Neural progenitor cell (in vitro differentiated cells): ENCODE results near the gene CDC42BPA. TPM values are rescaled to one million over a fixed set of nuclear protein-coding genes. Genes with fewer than 3 reads are reported as not detected.

Experiments
- DNase-seq: peaks from one replicate; pipeline ENCODE4 v3.0.0-alpha.2; 2016; ENCODE audit warnings: low spot score
- H2AFZ ChIP-seq: fragments of 200-600 bp; sonication (generic); replicated peaks from 2 replicates; pipeline ENCODE4 v1.6.1; 2016; ENCODE audit warnings: antibody characterized with exemption
- H3F3A ChIP-seq: fragments of 200-600 bp; sonication (generic); 2 replicates; pipeline ENCODE4 v1.6.1; 2016; ENCODE audit warnings: antibody characterized with exemption, low read depth
- H3K27ac ChIP-seq: fragments of 200-600 bp; sonication (generic); 2 replicates; pipeline ENCODE4 v1.5.1; 2016; ENCODE audit warnings: mild to moderate bottlenecking
- H3K27me3 ChIP-seq: fragments of 200-600 bp; sonication (generic); 2 replicates; pipeline ENCODE4 v1.6.1; 2016; ENCODE audit warnings: mild to moderate bottlenecking, moderate library complexity
- H3K36me3 ChIP-seq: fragments of 200-600 bp; sonication (generic); 2 replicates; pipeline ENCODE4 v1.5.1; 2016
- H3K4me1 ChIP-seq: fragments of 200-600 bp; sonication (generic); 2 replicates; pipeline ENCODE4 v1.6.1; 2016; ENCODE audit warnings: mixed run types
- H3K4me2 ChIP-seq: fragments of 200-600 bp; sonication (generic); 2 replicates; pipeline ENCODE4 v1.6.1; 2016
- H3K4me3 ChIP-seq: fragments of 200-600 bp; sonication (generic); 2 replicates; pipeline ENCODE4 v1.5.1; 2016
- H3K79me2 ChIP-seq: fragments of 200-600 bp; sonication (generic); 2 replicates; pipeline ENCODE4 v1.6.1; 2016; ENCODE audit warnings: low read depth
- H3K9ac ChIP-seq: fragments of 200-600 bp; sonication (generic); 2 replicates; pipeline ENCODE4 v1.6.1; 2016
- H3K9me3 ChIP-seq: fragments of 200-600 bp; sonication (generic); 2 replicates; pipeline ENCODE4 v1.5.1; 2016; ENCODE audit warnings: low read depth
- H4K20me1 ChIP-seq: fragments of 200-600 bp; sonication (generic); 2 replicates; pipeline ENCODE4 v1.6.1; 2016; ENCODE audit warnings: low read depth
- H3K27ac Mint-ChIP-seq: 3 replicates; pipeline ENCODE4 v1.8.0; 2021; ENCODE audit warnings: mixed read lengths
- H3K27me3 Mint-ChIP-seq: 2 replicates; pipeline ENCODE4 v1.8.0; 2022; ENCODE audit warnings: low read depth, mild to moderate bottlenecking, inconsistent platforms, moderate library complexity, mixed read lengths; ENCODE audit not compliant: insufficient read depth
- H3K36me3 Mint-ChIP-seq: 3 replicates; pipeline ENCODE4 v1.8.0; 2021; ENCODE audit warnings: mixed read lengths
- H3K4me1 Mint-ChIP-seq: 3 replicates; pipeline ENCODE4 v1.8.0; 2021; ENCODE audit warnings: mixed read lengths
- H3K4me3 Mint-ChIP-seq: 3 replicates; pipeline ENCODE4 v1.8.0; 2021; ENCODE audit warnings: mild to moderate bottlenecking, moderate library complexity, mixed read lengths
- H3K9me3 Mint-ChIP-seq: 3 replicates; pipeline ENCODE4 v1.8.0; 2020; ENCODE audit warnings: mixed read lengths
- CTCF ChIP-seq: fragments of 200-600 bp; sonication (generic); IDR thresholded peaks from 2 replicates; pipeline ENCODE4 v1.5.1; 2017; ENCODE audit warnings: antibody characterized with exemption, mild to moderate bottlenecking
- EZH2 ChIP-seq: fragments of 200-600 bp; sonication (generic); IDR thresholded peaks from 2 replicates; pipeline ENCODE4 v1.6.1; 2017; ENCODE audit warnings: antibody characterized with exemption, mild to moderate bottlenecking, moderate library complexity
- EZH2phosphoT487 ChIP-seq: fragments of 200-600 bp; sonication (generic); IDR thresholded peaks from 2 replicates; pipeline ENCODE4 v1.6.1; 2017; ENCODE audit warnings: antibody characterized with exemption
- total RNA-seq: library from RNA; depleted of rRNA; stranded (reverse); fragments of >200 nt; gene quantifications from 2 replicates; pipeline ENCODE4 v1.2.3, GENCODE V29; 2015; ENCODE audit warnings: low replicate concordance

CDC42BPA gene
- total RNA-seq, 1 donor from 2014 or later = 54.7 TPM

GRCh38 chr1:226984521-226985238 lies 333.6 kb downstream of the CDC42BPA start:
- Histone ChIP-seq H3K9me3 (no peaks in the 10 kb centered on the region), H3K27ac (no peak overlapping the region), H3K27me3 (no peaks in the 10 kb centered on the region), H3K4me3 (no peak overlapping the region), H3F3A (peaks cover 17% of the 10 kb centered on the region), H4K20me1 (no peaks in the 10 kb centered on the region), H3K9ac (no peak overlapping the region), H3K36me3 (no peaks in the 10 kb centered on the region), H2AFZ (no peak overlapping the region), H3K4me1 (peaks cover 15% of the 10 kb centered on the region), H3K79me2 (no peaks in the 10 kb centered on the region), H3K4me2 (no peak overlapping the region)
- peaks cover 3% of the 10 kb centered on the region for H3K27me3 Mint-ChIP-seq
- no peak for TF ChIP-seq EZH2phosphoT487
- TF ChIP-seq EZH2 = no peak
- TF ChIP-seq CTCF = no peak
- H3K27ac Mint-ChIP-seq = no peak overlapping the region
- H3K9me3 Mint-ChIP-seq = no peaks in the 10 kb centered on the region
- H3K4me3 Mint-ChIP-seq = no peak overlapping the region
- peaks cover 10% of the 10 kb centered on the region for H3K4me1 Mint-ChIP-seq
- no peak for DNase-seq
- H3K36me3 Mint-ChIP-seq = peaks cover 8% of the 10 kb centered on the region

GRCh38 chr1:226983992-226984364 lies 334.3 kb downstream of the CDC42BPA start:
- Mint-ChIP-seq H3K9me3 (no peaks in the 10 kb centered on the region), H3K36me3 (peaks cover 8% of the 10 kb centered on the region), H3K27me3 (peaks cover 3% of the 10 kb centered on the region), H3K4me1 (peaks cover 10% of the 10 kb centered on the region), H3K27ac (no peak overlapping the region), H3K4me3 (no peak overlapping the region)
- H3K4me2 ChIP-seq = no peak overlapping the region
- H3K36me3 ChIP-seq = no peaks in the 10 kb centered on the region
- H3K79me2 ChIP-seq = no peaks in the 10 kb centered on the region
- H3K27me3 ChIP-seq = no peaks in the 10 kb centered on the region
- H4K20me1 ChIP-seq = no peaks in the 10 kb centered on the region
- DNase-seq = no peak
- H3K9me3 ChIP-seq = no peaks in the 10 kb centered on the region
- no peak overlapping the region for H3K9ac ChIP-seq
- TF ChIP-seq CTCF = no peak
- TF ChIP-seq EZH2phosphoT487 = no peak
- no peak for TF ChIP-seq EZH2
- no peak overlapping the region for H2AFZ ChIP-seq
- H3K4me1 ChIP-seq = peaks cover 9% of the 10 kb centered on the region
- H3F3A ChIP-seq = peaks cover 11% of the 10 kb centered on the region
- no peak overlapping the region for H3K4me3 ChIP-seq
- no peak overlapping the region for H3K27ac ChIP-seq

- Mint-ChIP-seq H3K36me3 (peaks cover 8% of the 10 kb centered on the region), H3K27me3 (peaks cover 3% of the 10 kb centered on the region), H3K4me1 (peaks cover 7% of the 10 kb centered on the region), H3K9me3 (no peaks in the 10 kb centered on the region), H3K27ac (peak overlapping the region; percentile 47), H3K4me3 (no peak overlapping the region)
- Histone ChIP-seq H3K79me2 (no peaks in the 10 kb centered on the region), H2AFZ (no peak overlapping the region), H3K9ac (no peak overlapping the region), H3K4me2 (no peak overlapping the region), H3K4me1 (peaks cover 8% of the 10 kb centered on the region), H3K4me3 (no peak overlapping the region), H3K27ac (no peak overlapping the region), H4K20me1 (no peaks in the 10 kb centered on the region), H3K27me3 (no peaks in the 10 kb centered on the region), H3K36me3 (no peaks in the 10 kb centered on the region), H3F3A (peaks cover 7% of the 10 kb centered on the region), H3K9me3 (no peaks in the 10 kb centered on the region)
- TF ChIP-seq EZH2 (no peak), CTCF (no peak), EZH2phosphoT487 (no peak)
- no peak for DNase-seq
Measured at GRCh38 chr1:226983247-226983991, 334.9 kb downstream of the CDC42BPA start.
